Measurements from ENCODE around the gene TPRKB.

Gene TPRKB

GRCh38 chr2:73776381-73776780 is 39.2 kb upstream of the TPRKB start:
- no peak overlapping the region for H3K4me3 ChIP-seq (ENCODE audit: low read depth, low read length)
- DNase-seq (ENCODE audit: low read depth, low spot score): no peak
- in situ Hi-C loops (cut with HindIII; ENCODE audit: low sequenced_read_pairs): no loop called here
- TF ChIP-seq, protein P1, sequence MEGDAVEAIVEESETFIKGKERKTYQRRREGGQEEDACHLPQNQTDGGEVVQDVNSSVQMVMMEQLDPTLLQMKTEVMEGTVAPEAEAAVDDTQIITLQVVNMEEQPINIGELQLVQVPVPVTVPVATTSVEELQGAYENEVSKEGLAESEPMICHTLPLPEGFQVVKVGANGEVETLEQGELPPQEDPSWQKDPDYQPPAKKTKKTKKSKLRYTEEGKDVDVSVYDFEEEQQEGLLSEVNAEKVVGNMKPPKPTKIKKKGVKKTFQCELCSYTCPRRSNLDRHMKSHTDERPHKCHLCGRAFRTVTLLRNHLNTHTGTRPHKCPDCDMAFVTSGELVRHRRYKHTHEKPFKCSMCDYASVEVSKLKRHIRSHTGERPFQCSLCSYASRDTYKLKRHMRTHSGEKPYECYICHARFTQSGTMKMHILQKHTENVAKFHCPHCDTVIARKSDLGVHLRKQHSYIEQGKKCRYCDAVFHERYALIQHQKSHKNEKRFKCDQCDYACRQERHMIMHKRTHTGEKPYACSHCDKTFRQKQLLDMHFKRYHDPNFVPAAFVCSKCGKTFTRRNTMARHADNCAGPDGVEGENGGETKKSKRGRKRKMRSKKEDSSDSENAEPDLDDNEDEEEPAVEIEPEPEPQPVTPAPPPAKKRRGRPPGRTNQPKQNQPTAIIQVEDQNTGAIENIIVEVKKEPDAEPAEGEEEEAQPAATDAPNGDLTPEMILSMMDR (IDR thresholded peaks at IDR 0.05; ENCODE audit: low read depth, low read length): no peak

DNA sequence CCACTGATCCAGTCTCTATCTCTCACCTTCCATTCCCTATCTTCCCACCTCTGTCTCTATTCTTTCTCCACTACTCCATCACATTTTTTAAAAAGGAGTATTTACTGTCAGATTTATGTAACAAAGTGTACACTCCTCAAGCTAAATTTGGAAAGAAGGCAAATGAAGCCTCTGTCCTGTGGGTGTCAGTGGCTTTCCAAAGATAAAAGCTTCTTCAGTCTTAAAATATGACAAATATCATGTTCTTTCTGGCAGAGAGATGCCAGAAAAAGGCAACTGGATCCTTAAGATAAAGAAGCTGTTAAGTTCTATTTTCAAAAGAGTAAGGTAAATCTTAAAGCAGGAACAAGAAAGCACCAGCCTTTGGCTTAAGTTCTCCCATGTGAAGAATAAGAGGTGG is 35.7 kb upstream of the TPRKB start:
- DNase-seq (ENCODE audit: low read depth, low spot score): no peak
- H3K4me3 ChIP-seq (ENCODE audit: low read depth, low read length): no peak overlapping the region
- in situ Hi-C loops (cut with HindIII; ENCODE audit: low sequenced_read_pairs): no loop called here
- TF ChIP-seq, protein P1 (IDR thresholded peaks at IDR 0.05; ENCODE audit: low read depth, low read length): no peak

GRCh38 chr2:73770725-73771124 is 33.6 kb upstream of the TPRKB start:
- in situ Hi-C loops (cut with HindIII; ENCODE audit: low sequenced_read_pairs): no loop called here
- DNase-seq (ENCODE audit: low read depth, low spot score): no peak
- TF ChIP-seq, protein P1 (IDR thresholded peaks at IDR 0.05; ENCODE audit: low read depth, low read length): no peak
- no peak overlapping the region for H3K4me3 ChIP-seq (ENCODE audit: low read depth, low read length)

DNA sequence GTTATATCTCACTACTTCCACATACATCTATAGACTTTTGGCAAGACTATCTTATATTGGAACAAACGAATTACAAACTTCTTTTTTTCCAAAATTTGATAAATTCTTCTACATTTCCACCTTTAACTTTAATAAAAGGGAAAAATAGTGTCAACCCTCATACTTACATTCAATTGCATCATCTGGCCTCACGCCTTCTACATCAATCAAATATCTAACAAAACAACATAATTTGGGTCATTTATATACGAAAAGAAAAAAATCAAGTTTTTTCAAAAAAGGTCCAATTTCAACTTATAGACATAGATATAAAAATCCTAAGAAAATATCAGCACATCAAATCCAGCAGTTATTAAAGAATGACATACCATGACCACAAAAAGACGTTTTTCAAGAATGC is 29.8 kb upstream of the TPRKB start:
- DNase-seq (ENCODE audit: low read depth, low spot score): no peak
- H3K4me3 ChIP-seq (ENCODE audit: low read depth, low read length): no peak overlapping the region
- in situ Hi-C loops (cut with HindIII; ENCODE audit: low sequenced_read_pairs): no loop called here
- TF ChIP-seq, protein P1 (IDR thresholded peaks at IDR 0.05; ENCODE audit: low read depth, low read length): no peak

DNA sequence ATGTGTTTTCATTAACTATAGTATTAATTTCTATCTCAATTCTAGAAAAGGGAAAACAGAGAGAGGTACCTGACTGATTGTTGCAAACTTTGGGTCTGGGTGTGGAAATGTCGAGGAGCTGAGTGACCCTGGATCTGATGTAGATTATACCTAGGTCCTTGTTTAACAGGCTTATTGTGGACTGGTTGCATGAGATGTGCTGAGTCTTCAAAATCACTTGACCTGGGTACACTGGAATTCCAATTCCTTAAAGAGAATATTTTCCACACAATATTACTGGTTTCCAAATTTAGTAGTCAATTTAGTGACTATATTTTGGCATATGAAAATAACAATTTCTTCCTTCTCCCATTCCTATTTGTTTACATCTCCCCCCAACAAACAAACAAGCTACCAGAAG is 29.2 kb upstream of the TPRKB start:
- DNase-seq (ENCODE audit: low read depth, low spot score): no peak
- in situ Hi-C loops (cut with HindIII; ENCODE audit: low sequenced_read_pairs): no loop called here
- H3K4me3 ChIP-seq (ENCODE audit: low read depth, low read length): no peak overlapping the region
- TF ChIP-seq, protein P1 (IDR thresholded peaks at IDR 0.05; ENCODE audit: low read depth, low read length): no peak

DNA sequence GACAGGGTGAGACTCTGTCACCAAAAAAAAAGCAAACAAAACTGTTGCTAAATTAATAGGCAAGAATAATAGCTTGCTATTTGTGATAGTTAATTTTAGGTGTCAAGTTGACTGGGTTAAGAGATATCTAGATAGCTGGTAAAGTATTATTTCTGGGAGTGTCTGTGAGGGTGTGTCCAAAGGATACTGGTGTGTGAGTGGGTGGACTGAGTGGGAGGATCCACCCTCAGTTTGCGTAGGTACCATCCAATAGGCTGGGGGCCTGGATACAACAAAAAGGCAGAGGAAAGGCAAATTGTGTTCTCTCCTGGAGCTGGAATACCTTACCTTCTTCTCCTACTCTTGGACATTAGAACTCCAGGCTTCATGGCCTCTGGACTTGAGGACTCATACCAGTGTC is 27.8 kb upstream of the TPRKB start:
- in situ Hi-C loops (cut with HindIII; ENCODE audit: low sequenced_read_pairs): no loop called here
- no peak for DNase-seq (ENCODE audit: low read depth, low spot score)
- H3K4me3 ChIP-seq (ENCODE audit: low read depth, low read length): no peak overlapping the region
- TF ChIP-seq, protein P1 (IDR thresholded peaks at IDR 0.05; ENCODE audit: low read depth, low read length): no peak

GRCh38 chr2:73762571-73762970 is 25.4 kb upstream of the TPRKB start:
- DNase-seq (ENCODE audit: low read depth, low spot score): no peak
- in situ Hi-C loops (cut with HindIII; ENCODE audit: low sequenced_read_pairs): no loop called here
- no peak overlapping the region for H3K4me3 ChIP-seq (ENCODE audit: low read depth, low read length)
- TF ChIP-seq, protein P1 (IDR thresholded peaks at IDR 0.05; ENCODE audit: low read depth, low read length): no peak
